Nucleus accumbens (tissue), 56 donors: Measurements from ENCODE around the gene DUSP16.
"Not testable (repeated sequence)": the region's sequence is repeated elsewhere in the genome, so short reads cannot be mapped to it uniquely, and the experiment has no call there.

ENCODE experiments used
- DNase-seq, 56 donors: peaks; one replicate each; lab custom pipeline; 2025; lab: John Stamatoyannopoulos, UW

Gene DUSP16

DNA sequence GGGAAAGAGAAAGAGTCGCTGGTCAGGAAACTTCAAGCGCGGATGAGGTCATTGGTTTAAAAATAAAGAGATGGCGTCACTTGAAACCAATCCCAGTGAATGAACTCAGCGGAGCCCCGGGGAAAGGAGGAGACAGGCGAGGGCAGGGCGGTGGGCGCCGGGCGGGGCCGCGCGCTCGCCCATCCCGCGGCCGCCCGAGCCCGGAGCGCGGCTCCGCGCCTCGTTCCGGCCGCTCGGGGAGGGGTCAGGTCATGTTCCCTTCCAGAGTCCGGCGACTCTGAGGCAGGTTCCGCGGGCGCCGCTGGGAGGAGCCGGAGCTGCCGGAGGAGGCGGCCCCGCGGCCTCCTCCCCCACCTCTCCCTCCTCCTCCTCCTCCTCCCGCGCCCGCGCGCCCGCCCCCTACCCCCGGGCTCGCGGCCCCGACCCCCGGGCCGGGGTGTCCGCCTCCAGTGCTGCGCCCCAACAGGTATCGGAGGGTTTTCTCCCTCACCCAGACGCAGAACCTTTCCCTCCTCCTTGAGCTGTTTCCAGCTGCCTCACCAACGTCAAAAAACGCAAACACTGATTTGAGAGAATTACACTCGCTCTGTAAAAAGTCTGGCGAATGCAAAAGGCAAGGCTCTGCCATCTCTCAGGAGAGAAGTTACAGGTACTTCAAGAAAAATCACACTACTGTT is at the start of gene DUSP16:
DUSP16 (minus strand) TSS at position 279 of the 677 bp plus-strand sequence. CDS start 41,765 bp downstream, outside the sequence.
- DNase-seq = peak; percentile 49 to 98 (median 89)

- peak in 13 of 56 donors; percentile 10 to 66 (median 36) for DNase-seq
Observed at GRCh38 chr12:12612358-12612757, 49.7 kb upstream of the DUSP16 start.

- DNase-seq = peak; percentile 42 to 96 (median 90)
Observed at GRCh38 chr12:12611512-12612306, 49.0 kb upstream of the DUSP16 start, which contains the start of gene CREBL2. Gene CREBL2, plus strand, starts transcription at chr12:12611876. Its CDS starts 297 bp downstream, at chr12:12612173.

GRCh38 chr12:12610711-12611110 is 48.0 kb upstream of the DUSP16 start:
- DNase-seq = no peak

DNA sequence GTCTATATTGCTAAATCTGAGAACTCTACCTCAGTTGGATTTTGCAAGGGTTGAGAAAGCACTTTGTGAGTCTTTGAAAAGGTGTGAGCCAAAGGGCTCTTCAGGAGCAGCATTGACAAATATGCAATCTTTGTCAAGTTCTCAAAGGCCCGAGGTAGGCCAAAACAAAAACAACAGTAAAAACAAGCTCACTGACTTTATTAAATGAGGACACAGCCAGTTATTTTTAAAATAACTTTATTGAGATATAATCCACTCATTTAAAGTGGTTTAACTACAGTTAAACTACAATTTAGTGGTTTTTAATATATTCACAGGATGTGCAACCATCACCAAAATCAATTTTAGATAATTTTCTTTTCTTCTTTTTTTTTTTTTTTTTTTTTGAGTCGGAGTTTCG is 47.0 kb upstream of the DUSP16 start:
- no peak for DNase-seq

DNA sequence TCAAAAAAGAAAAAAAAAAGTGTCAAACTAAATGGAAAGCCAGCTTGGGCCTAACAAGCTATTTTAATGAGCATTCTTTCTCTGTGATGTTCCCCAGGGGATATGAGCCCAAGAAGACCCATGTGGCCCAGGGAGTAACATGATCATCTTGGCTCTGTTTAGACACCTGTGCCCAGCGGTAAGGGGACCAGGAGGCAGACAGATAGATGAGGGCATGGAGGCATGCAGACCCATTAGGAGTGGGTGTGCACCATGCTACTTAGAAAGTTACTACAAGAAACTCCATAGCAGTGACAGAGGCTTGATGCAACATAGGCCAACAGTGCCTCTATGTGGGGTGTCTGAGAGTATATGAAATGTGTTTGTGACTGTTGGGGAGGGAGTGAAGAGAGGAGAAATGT is 45.9 kb upstream of the DUSP16 start:
- DNase-seq = no peak

DNA sequence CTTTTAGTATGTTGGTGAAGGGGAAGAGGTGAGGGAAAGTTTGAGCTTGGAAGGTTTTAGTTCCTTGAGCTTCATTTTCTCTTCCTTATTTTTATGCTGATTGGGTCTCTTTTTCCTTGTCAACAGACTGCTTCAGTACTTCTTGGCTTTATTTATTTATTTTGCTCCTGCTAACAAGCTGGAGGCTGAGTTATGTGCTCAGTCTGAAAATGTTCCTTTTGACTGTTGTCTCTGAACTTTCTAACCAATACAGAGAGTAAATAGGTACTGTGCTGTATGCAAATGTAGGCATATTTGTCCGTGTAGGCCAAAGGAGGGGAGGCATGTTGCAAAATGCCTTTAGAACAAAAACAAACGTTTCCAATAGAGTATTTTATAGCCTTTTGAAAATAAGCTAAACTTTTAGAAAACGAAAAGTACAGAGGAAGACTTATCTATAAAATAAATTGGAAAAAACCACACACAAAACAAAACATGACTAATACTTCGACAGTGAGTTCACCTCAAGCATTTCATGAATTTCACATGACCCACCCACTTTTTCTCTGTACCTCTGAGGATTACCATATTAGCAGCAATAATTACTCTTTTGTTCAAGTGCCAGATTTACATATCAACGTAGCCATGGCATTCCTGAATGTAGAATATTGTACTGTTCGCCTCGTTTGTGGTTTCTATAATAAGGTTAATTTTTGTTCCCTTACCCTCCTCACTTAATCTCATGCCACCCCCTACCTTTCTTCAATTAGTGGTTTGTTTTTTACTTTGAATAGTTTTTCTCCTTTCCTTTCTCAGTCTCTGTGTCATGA is 44.3 kb upstream of the DUSP16 start:
- peak in 2 of 56 donors; percentile 8 to 15 for DNase-seq

- DNase-seq = no peak
Observed at GRCh38 chr12:12604740-12605139, 42.1 kb upstream of the DUSP16 start.

- DNase-seq = peak in 5 of 56 donors; percentile 1 to 20 (median 15)
Observed at GRCh38 chr12:12600659-12601058, 38.0 kb upstream of the DUSP16 start.

DNA sequence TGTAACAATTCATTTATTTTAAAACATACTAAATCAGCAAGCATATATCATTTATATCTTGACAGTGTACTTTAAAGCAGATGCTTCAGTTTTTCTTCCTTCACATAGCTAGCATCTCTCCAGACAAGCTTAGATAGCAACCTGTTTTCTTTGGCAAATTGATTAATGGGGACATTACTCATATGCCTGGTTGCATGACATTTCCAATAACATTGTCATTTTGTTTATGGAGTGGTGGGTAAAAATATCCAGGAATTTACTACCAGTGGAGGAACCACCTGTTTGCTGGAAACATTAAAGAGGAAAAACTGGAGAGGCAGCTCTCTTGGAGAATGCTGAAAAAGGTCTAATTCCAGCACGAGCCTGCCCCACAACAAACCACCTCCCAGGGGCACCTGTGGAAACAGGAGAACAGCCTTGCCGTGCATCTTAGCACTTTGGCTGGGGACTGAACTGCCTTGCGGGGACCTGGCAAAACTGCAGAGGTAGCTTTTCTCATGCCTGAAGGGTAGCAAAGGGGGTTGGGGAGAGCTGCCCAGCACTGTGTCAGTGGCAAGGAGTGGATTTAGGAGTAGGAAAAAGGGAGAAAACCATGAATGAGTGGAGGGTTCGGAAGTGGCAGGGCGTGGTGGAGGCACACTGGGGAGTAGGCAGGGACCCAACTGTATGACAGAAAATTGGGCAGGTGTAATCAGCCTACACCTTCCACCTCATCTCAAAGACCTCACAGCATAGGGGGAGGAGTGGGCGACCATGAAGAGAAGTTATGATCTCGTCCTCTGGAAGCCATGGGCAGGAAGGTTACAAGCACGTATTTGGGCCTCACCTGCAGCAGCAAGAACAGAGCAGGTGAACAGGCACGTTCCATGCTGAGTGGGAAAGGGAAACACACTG is 37.3 kb upstream of the DUSP16 start:
- no peak for DNase-seq

DNA sequence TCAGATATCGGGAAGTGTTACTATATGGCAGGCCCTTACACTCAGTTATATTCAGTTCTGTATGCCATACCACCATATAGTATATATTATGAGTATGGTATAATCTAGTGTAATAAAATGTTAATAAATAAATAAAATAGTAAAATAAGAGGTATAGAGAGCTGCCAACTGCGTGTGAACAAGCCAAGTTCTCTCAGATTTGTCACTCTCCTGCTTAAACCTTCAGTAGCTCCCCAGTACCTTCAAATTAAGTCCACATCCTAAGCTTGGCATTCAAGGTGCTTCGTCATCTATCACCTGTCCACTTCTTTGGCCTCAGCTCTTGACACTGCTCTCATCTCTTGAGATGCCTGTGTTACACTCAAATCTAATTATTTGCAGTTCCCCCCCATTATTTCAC is 36.2 kb upstream of the DUSP16 start:
- no peak for DNase-seq

- not testable (repeated sequence) for DNase-seq
Observed at GRCh38 chr12:12596598-12596997, 33.9 kb upstream of the DUSP16 start.

DNA sequence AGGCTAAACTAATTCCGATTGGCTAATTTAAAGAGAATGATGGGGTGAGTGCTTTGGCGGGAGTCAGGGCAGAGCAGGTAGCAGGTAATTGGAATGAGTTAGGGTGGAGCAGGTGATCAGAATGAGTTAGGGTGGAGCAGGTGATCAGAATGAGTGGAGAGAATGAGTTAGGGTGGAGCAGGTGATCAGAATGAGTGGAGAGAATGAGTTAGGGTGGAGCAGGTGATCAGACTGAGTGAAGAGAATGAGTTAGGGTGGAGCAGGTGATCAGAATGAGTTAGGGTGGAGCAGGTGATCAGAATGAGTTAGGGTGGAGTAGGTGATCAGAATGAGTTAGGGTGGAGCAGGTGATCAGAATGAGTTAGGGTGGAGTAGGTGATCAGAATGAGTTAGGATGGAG is 33.3 kb upstream of the DUSP16 start:
- DNase-seq = not testable (repeated sequence)

DNA sequence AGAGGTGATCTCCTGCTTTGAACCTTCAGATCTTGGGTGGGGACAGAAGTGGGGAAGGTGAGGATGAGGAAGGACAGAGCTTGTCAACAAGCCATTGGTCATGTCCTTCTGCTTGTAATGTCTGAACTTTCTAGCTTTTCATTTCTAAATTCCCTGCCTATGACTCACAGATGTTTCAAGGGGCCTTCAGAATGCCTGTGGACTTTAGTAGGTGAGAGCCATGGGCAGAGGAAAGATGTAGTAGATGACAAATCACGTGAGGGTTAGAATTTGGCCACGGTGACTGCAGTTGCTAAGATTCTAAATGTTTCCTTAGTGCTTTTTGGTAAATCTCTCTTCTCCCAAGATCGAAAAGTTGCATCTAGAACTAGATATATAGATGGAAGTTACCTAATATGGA is 30.3 kb upstream of the DUSP16 start:
- no peak for DNase-seq

DNA sequence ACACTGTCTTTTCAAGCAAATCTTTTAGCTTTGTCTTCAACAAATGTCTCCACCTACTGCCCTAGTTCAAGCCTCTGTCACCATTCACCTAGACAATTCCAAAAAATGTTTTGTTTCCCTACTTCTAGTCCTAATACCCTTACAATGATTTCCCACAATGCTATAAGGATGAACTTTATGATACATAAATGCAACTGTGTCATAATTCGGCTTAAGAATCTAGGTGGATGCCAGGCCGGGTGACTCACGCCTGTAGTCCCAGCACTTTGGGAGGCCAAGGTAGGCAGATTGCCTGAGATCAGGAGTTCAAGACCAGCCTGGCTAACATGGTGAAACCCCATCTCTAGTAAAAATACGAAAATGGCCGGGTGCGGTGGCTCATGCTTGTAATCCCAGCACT is 28.3 kb upstream of the DUSP16 start:
- DNase-seq = no peak

DNA sequence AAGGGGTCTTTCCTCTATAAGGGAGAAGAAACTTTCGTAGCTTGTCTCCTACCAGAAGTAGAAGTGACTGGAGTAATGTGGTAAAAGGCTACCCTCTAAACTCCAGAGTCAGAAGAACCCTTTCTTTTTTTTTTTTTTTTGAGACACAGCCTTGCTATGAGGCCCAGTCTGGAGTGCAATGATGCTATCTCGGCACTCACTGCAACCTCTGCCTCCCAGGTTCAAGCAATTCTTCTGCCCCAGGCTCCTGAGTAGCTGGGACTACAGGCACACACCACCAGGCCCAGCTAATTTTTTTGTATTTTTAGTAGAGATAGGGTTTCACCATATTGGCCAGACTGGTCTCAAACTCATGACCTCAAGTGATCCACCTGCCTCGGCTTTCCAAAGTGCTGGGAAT is 25.8 kb upstream of the DUSP16 start:
- not testable (repeated sequence) for DNase-seq

DNA sequence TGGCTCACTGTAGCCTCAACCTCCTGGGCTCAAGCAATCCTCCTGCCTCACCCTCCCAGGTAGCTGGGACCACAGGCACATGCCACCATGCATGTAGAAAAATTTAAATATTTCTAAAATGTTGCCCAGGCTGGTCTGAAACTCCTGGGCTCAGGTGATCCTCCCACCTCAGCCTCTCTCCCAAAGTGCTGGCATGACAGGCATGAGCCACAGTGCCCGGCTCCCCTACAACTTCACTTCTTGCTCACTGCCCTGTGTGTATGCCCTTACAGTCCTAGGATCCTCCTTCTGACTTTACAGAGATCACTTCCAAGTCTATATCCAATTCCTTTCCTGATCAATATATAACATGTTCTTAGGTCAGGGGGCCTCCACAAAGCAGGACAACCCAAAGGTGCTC is 25.2 kb upstream of the DUSP16 start:
- no peak for DNase-seq

DNA sequence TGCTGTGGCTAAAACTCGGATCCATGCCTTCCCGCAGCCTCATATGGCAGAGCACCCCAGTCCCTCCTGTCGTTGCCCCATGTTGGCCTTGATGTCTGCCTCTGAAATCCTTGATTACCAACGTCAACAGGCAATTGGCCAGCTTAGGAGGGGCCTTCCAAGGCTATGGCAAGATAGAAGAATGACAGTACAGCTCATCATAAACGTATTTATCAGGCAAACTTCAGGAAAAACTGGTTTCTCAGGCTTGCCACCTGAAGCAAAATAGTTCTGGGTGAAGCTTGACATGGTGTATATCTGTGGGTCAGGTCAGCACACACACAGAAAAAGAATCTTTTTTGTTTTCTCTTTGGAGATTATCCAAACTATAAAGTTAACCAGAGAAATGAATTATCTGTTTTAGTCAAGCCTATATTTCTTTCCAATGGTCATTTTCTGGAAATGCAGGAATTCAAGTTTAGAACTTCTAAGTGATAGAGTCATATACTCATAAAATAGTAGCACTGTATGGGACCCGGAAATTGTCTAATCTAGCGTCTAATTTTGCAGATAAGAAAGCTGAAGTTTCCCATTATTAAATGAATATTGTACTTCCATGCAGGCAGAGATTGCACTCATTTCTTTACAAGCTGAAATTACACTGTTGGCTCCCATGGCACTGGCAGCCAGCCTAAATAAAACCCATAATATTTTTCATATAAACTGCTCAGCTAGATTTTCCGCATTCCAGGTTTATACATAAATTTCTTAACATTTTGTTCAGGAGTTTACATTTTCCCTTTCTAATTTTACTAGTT is 24.4 kb upstream of the DUSP16 start:
- DNase-seq = no peak
